A549 treated with CORT108297 at 1 μM for 4 hours (cell line): ENCODE results near the gene FAM193B. TPM values are rescaled to one million over a fixed set of nuclear protein-coding genes. Genes with fewer than 3 reads are reported as not detected.

Experiments used
- total RNA-seq: library from RNA; stranded (reverse); fragments of 200-300 nt; extraction: Qiagen RNA extraction; gene quantifications from 5 replicates; pipeline ENCODE4 v1.2.3, GENCODE V29; 2022

FAM193B gene
- total RNA-seq, result 24.3 to 36.0 TPM (median 33.0 TPM) in 5 replicates

GRCh38 chr5:177554474-177555111 is at the start of gene FAM193B:
TSS of gene FAM193B (minus strand) at chr5:177554563. CDS start at chr5:177554458, 105 bp downstream.

DNA sequence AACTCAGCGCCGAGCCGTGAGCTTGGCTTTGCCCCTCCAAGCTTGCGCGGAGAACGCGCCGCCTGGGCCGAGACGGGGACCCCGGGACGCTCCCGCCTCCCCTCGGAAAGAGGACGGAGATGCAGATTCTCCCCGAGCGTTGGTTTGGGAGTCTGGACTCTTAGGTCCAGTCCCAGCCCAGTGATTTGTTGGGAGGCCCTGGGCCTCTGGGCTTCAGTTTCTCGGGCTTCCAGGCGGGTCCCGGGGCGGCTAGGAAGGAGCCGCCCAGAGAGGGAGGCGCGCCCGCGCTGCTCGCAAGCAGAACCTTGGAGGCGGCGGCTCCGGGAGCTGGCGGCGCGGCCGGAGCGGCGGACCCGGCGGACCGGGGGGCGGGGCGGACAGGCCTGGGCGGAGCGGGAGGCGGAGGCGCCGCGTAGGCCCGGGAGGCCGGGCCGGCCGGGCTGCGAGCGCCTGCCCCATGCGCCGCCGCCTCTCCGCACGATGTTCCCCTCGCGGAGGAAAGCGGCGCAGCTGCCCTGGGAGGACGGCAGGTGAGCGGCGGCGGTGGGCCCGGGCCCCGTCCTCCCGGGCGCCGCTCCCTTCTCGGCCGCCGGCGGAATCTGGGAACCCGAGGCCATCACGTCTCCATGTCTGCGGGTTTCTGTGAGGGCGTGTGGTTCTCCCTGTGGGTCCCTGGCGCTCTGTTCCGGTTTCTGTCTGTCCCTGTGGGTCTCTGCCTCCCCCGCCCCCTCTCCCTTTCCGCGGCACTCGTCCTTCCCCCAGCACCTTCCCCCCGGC is 45.6 kb upstream of the FAM193B start, which contains the start of gene B4GALT7:
B4GALT7 (plus strand) TSS at position 402 of the 777 bp plus-strand sequence; CDS start at position 481, 79 bp downstream.

GRCh38 chr5:177592010-177592834 is 37.9 kb upstream of the FAM193B start, which contains the start of gene TMED9:
TSS of gene TMED9 (plus strand) at chr5:177592203. CDS start at chr5:177592215, 12 bp downstream.

DNA sequence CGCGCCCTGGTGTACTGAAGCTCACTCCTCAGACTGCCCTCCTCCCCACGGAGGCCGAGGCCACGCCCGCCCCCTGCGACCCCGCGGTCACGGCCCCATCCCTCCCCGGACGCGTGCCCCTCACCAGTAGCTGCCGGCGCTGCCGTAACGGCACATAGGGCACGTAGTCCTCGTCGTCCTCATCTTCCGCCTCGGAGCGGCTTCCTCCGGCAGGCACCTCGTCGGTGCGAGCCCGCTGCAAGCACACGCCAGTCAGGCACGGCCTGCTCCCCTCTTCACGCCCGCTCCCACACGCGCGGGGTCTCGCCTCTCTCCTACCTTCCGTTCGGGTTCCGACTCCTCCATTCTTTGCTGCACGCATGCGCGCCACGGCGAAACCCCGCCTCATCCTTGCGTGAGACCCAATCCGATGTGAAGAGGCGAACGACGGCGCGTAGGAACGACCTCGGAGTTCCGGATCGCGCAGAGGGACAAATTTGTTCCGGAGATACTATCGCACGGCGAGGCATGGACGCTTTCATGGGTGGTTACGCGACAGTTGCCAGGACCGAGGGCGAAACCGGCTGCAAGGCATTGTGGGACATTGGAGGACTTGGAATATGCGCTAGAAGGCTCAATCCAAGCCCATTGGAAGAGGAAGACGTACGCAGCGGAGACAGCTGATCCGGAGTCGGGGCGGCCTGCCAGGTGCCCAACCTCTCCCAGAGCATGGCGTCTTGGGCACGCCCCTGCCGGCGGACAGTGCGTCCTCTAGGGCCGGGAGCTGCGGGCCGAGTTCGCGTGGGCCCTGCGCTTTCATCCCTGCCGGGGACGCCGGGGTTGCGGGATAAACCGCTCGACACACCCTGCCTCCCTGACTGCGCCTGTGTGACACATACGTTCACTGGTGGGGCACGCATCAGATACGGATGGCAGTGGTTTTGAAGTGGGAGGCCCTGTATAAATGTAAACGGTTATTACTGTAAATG is 37.5 kb downstream of the FAM193B start, which contains the start of gene DDX41:
DDX41 (minus strand) TSS at position 361 of the 968 bp plus-strand sequence; CDS start at position 345, 16 bp downstream.

DNA sequence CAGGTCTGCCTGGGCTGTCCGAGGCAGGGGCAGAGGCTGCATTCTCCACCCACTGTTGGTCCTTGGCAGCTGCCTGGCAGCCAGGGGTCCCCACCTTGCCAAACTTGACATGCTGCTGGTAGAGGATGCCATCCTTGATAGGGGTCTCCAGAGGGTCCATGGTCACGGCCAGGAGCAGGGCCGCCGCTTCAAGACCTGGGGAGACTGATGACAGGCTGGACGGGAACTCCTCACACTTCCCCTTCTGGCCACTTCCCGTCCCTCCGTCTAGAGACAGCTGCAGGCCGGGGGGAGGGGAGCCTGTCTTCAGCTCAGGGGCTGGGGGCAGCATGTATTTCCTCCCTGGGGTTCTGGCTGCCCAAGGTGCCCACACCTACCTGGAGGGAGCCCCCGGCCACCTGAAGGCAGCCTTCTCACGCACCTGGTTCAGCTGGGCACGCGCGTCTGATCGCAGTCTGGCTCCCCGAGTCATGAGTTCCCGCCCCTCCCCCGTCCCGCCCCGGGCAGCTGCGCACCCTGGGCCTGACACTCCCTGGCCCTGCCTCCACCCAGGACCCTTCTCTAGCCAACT is 44.9 kb downstream of the FAM193B start, which contains the start of gene DOK3:
DOK3 (minus strand) TSS at position 446 of the 571 bp plus-strand sequence; CDS start at position 160, 286 bp downstream.

GRCh38 chr5:177497292-177498012 is 56.9 kb downstream of the FAM193B start, which contains the start of gene PDLIM7:
TSS of gene PDLIM7 (minus strand) at chr5:177497604. CDS start at chr5:177496512, 1,092 bp downstream.

GRCh38 chr5:177473443-177474001 is 80.8 kb downstream of the FAM193B start, which contains the start of gene DBN1:
TSS of gene DBN1 (minus strand) at chr5:177473634. CDS start at chr5:177473521, 113 bp downstream.

Other genes with a start within 250 kb of the FAM193B start
- 12.8 to 22.6 TPM (median 20.6 TPM) in 5 replicates for gene MXD3, start 242.7 kb downstream of the FAM193B start, total RNA-seq
- 194 to 226 TPM (median 194 TPM) in 5 replicates for gene LMAN2, start 202.9 kb downstream of the FAM193B start, total RNA-seq
- gene RGS14, start 196.6 kb downstream of the FAM193B start, total RNA-seq, result 3.9 to 8.2 TPM (median 6.4 TPM) in 5 replicates
- 0.02 TPM in 1 of 5 replicates, not detected in the others for gene SLC34A1, start 170.1 kb downstream of the FAM193B start, total RNA-seq
- not detected in 5 replicates for gene PFN3, start 153.9 kb downstream of the FAM193B start, total RNA-seq
- gene F12, start 145.0 kb downstream of the FAM193B start, total RNA-seq, result 14.7 to 28.1 TPM (median 25.9 TPM) in 5 replicates
- 17.5 to 29.2 TPM (median 26.9 TPM) in 5 replicates for gene GRK6, start 127.9 kb downstream of the FAM193B start, total RNA-seq
- gene PRR7, start 107.7 kb downstream of the FAM193B start, total RNA-seq, result 13.2 to 40.2 TPM (median 35.2 TPM) in 5 replicates
- 55.6 to 82.0 TPM (median 74.1 TPM) in 5 replicates for gene DBN1, start 80.9 kb downstream of the FAM193B start, total RNA-seq
- gene PDLIM7, start 57.0 kb downstream of the FAM193B start, total RNA-seq, result 81.9 to 105 TPM (median 96.8 TPM) in 5 replicates
- gene DOK3, start 44.7 kb downstream of the FAM193B start, total RNA-seq, result 2.4 to 5.6 TPM (median 4.2 TPM) in 5 replicates
- 105 to 147 TPM (median 111 TPM) in 5 replicates for gene DDX41, start 37.6 kb downstream of the FAM193B start, total RNA-seq
- 280 to 284 TPM (median 281 TPM) in 5 replicates for gene TMED9, start 37.6 kb upstream of the FAM193B start, total RNA-seq
- 18.7 to 31.8 TPM (median 29.2 TPM) in 5 replicates for gene B4GALT7, start 45.6 kb upstream of the FAM193B start, total RNA-seq
- gene FAM153A, start 228.3 kb upstream of the FAM193B start, total RNA-seq, result not detected in 5 replicates